ENCODE measurements around the gene SGMS1. TPM values are rescaled to one million over a fixed set of nuclear protein-coding genes. Genes with fewer than 3 reads are reported as not detected.

Gene SGMS1
- total RNA-seq, 5 donors from 2014 or later (not counting 1 experiment from before 2014, with no cell fraction given): 28.4 to 39.7 (median 32.6) TPM

GRCh38 chr10:50385624-50386023 lies 238.1 kb downstream of the SGMS1 start:
- ATAC-seq (replicated peaks in 1 of 4) (no peak), DNase-seq (no peak)
- ChIA-PET CTCF (interaction anchor here in 1 of 2 donors (0.9 kb wide), 1 partner anchor 34 kb away, joined by 4 read pairs; no protein-coding TSS in a partner anchor), POLR2A (no interaction called here)
- Histone ChIP-seq H3K36me3 (ENCODE audit: control insufficient read depth in 2 of 2, extremely low read depth in 1 of 2, insufficient read depth in 1 of 2, low read length in 1 of 2) (no peaks in the 10 kb centered on the region), H3K9me3 (no peaks in the 10 kb centered on the region), H3K4me3 (ENCODE audit: control insufficient read depth in 1 of 2, extremely low read depth in 1 of 2, low read length in 1 of 2) (no peak overlapping the region), H3K27ac (ENCODE audit: low read length) (no peak overlapping the region), H3K4me1 (ENCODE audit: control insufficient read depth in 1 of 2, extremely low read depth in 1 of 2, insufficient read depth in 2 of 2, low read length in 2 of 2) (no peaks in the 10 kb centered on the region), H3K27me3 (replicated peaks in 1 of 2; ENCODE audit: control insufficient read depth in 2 of 2, extremely low read depth in 1 of 2, insufficient read depth in 2 of 2, low read length in 1 of 2) (no peaks in the 10 kb centered on the region)
- WGBS (ENCODE audit: insufficient coverage): no CpG with 5 or more reads among the region's 2 CpGs
- Mint-ChIP-seq H3K4me3 (no peak overlapping the region), H3K27ac (no peak overlapping the region), H3K9me3 (no peaks in the 10 kb centered on the region), H3K36me3 (peaks cover 16% of the 10 kb centered on the region), H3K4me1 (peaks cover 24 to 43% (median 25%) of the 10 kb centered on the region in 3 donors), H3K27me3 (no peaks in the 10 kb centered on the region)

GRCh38 chr10:50384898-50385297 lies 238.9 kb downstream of the SGMS1 start:
- POLR2A ChIA-PET: no interaction called here
- no CpG with 5 or more reads among the region's 2 CpGs for WGBS (ENCODE audit: insufficient coverage)

GRCh38 chr10:50384238-50384637 lies 239.5 kb downstream of the SGMS1 start:
- ATAC-seq (replicated peaks in 1 of 4): no peak
- no peak overlapping the region for H3K27ac Mint-ChIP-seq
- H3K27me3 Mint-ChIP-seq: no peaks in the 10 kb centered on the region
- Histone ChIP-seq H3K4me1 (ENCODE audit: control insufficient read depth in 1 of 2, extremely low read depth in 1 of 2, insufficient read depth in 2 of 2, low read length in 2 of 2) (peaks cover 0 to 2% of the 10 kb centered on the region in 2 experiments), H3K4me3 (ENCODE audit: control insufficient read depth in 1 of 2, extremely low read depth in 1 of 2, low read length in 1 of 2) (no peak overlapping the region), H3K27me3 (replicated peaks in 1 of 2; ENCODE audit: control insufficient read depth in 2 of 2, extremely low read depth in 1 of 2, insufficient read depth in 2 of 2, low read length in 1 of 2) (no peaks in the 10 kb centered on the region), H3K9me3 (no peaks in the 10 kb centered on the region), H3K27ac (ENCODE audit: low read length) (no peak overlapping the region), H3K36me3 (ENCODE audit: control insufficient read depth in 2 of 2, extremely low read depth in 1 of 2, insufficient read depth in 1 of 2, low read length in 1 of 2) (no peaks in the 10 kb centered on the region)
- no peak overlapping the region for H3K4me3 Mint-ChIP-seq
- peaks cover 24 to 49% (median 31%) of the 10 kb centered on the region in 3 donors for H3K4me1 Mint-ChIP-seq
- DNase-seq: no peak
- ChIA-PET POLR2A (no interaction called here), CTCF (no interaction called here)
- peaks cover 18% of the 10 kb centered on the region for H3K36me3 Mint-ChIP-seq
- H3K9me3 Mint-ChIP-seq: no peaks in the 10 kb centered on the region

More at GRCh38 chr10:50384898-50385297, 238.9 kb downstream of the SGMS1 start:
- Histone ChIP-seq H3K9me3 (no peaks in the 10 kb centered on the region), H3K36me3 (ENCODE audit: control insufficient read depth in 2 of 2, extremely low read depth in 1 of 2, insufficient read depth in 1 of 2, low read length in 1 of 2) (no peaks in the 10 kb centered on the region), H3K4me1 (ENCODE audit: control insufficient read depth in 1 of 2, extremely low read depth in 1 of 2, insufficient read depth in 2 of 2, low read length in 2 of 2) (peaks cover 0 to 2% of the 10 kb centered on the region in 2 experiments), H3K27ac (ENCODE audit: low read length) (no peak overlapping the region), H3K4me3 (ENCODE audit: control insufficient read depth in 1 of 2, extremely low read depth in 1 of 2, low read length in 1 of 2) (no peak overlapping the region), H3K27me3 (replicated peaks in 1 of 2; ENCODE audit: control insufficient read depth in 2 of 2, extremely low read depth in 1 of 2, insufficient read depth in 2 of 2, low read length in 1 of 2) (no peaks in the 10 kb centered on the region)
- Mint-ChIP-seq H3K4me3 (no peak overlapping the region), H3K27me3 (no peaks in the 10 kb centered on the region), H3K9me3 (no peaks in the 10 kb centered on the region), H3K4me1 (peaks cover 24 to 47% (median 28%) of the 10 kb centered on the region in 3 donors), H3K36me3 (peaks cover 18% of the 10 kb centered on the region), H3K27ac (no peak overlapping the region)
- CTCF ChIA-PET: no interaction called here
- no peak for DNase-seq
- no peak for ATAC-seq (replicated peaks in 1 of 4)

- peaks cover 22% of the 10 kb centered on the region for H3K36me3 Mint-ChIP-seq
- H3K27me3 Mint-ChIP-seq: no peaks in the 10 kb centered on the region
- POLR2A ChIA-PET: interaction anchor here in 1 of 2 donors (0.7 kb wide), 1 partner anchor 237 kb away, joined by 4 read pairs; no protein-coding TSS in a partner anchor
- H3K27ac Mint-ChIP-seq: no peak overlapping the region
- ATAC-seq (replicated peaks in 1 of 4) (no peak), DNase-seq (no peak)
- Histone ChIP-seq H3K9me3 (no peaks in the 10 kb centered on the region), H3K4me3 (ENCODE audit: control insufficient read depth in 1 of 2, extremely low read depth in 1 of 2, low read length in 1 of 2) (no peak overlapping the region), H3K27me3 (replicated peaks in 1 of 2; ENCODE audit: control insufficient read depth in 2 of 2, extremely low read depth in 1 of 2, insufficient read depth in 2 of 2, low read length in 1 of 2) (no peaks in the 10 kb centered on the region), H3K4me1 (ENCODE audit: control insufficient read depth in 1 of 2, extremely low read depth in 1 of 2, insufficient read depth in 2 of 2, low read length in 2 of 2) (peaks cover 0 to 2% of the 10 kb centered on the region in 2 experiments), H3K36me3 (ENCODE audit: control insufficient read depth in 2 of 2, extremely low read depth in 1 of 2, insufficient read depth in 1 of 2, low read length in 1 of 2) (no peaks in the 10 kb centered on the region), H3K27ac (ENCODE audit: low read length) (no peak overlapping the region)
- peaks cover 0 to 5% (median 4%) of the 10 kb centered on the region in 3 donors for H3K9me3 Mint-ChIP-seq
- CTCF ChIA-PET: interaction anchor here (0.6 to 1.0 kb wide), 3 partner anchors 15 to 22 kb away, joined by 3 to 4 read pairs (median 3); no protein-coding TSS in a partner anchor
- 100% methylated on average over 1 of the region's 4 CpGs for WGBS (ENCODE audit: insufficient coverage)
- H3K4me1 Mint-ChIP-seq: peaks cover 28 to 49% (median 29%) of the 10 kb centered on the region in 3 donors
- no peak overlapping the region for H3K4me3 Mint-ChIP-seq
Measured at GRCh38 chr10:50382576-50383023, 241.2 kb downstream of the SGMS1 start.

GRCh38 chr10:50381642-50382041 lies 242.1 kb downstream of the SGMS1 start:
- H3K36me3 ChIP-seq (ENCODE audit: control insufficient read depth in 2 of 2, extremely low read depth in 1 of 2, insufficient read depth in 1 of 2, low read length in 1 of 2): no peaks in the 10 kb centered on the region
- Mint-ChIP-seq H3K9me3 (peaks cover 0 to 9% (median 5%) of the 10 kb centered on the region in 3 donors), H3K36me3 (peaks cover 27% of the 10 kb centered on the region), H3K4me1 (peaks cover 26 to 42% (median 31%) of the 10 kb centered on the region in 3 donors), H3K27me3 (no peaks in the 10 kb centered on the region), H3K27ac (no peak overlapping the region), H3K4me3 (no peak overlapping the region)
- ChIA-PET CTCF (interaction anchor here (0.6 to 1.0 kb wide), 3 partner anchors 14 to 22 kb away, joined by 3 to 4 read pairs (median 3); no protein-coding TSS in a partner anchor), POLR2A (no interaction called here)
- DNase-seq (no peak), ATAC-seq (replicated peaks in 1 of 4) (no peak)
- H3K27me3 ChIP-seq (replicated peaks in 1 of 2; ENCODE audit: control insufficient read depth in 2 of 2, extremely low read depth in 1 of 2, insufficient read depth in 2 of 2, low read length in 1 of 2): no peaks in the 10 kb centered on the region
- WGBS (ENCODE audit: insufficient coverage): 83% methylated on average over 2 of the region's 3 CpGs
- no peaks in the 10 kb centered on the region for H3K9me3 ChIP-seq
- H3K4me1 ChIP-seq (ENCODE audit: control insufficient read depth in 1 of 2, extremely low read depth in 1 of 2, insufficient read depth in 2 of 2, low read length in 2 of 2): peaks cover 0 to 2% of the 10 kb centered on the region in 2 experiments
- no peak overlapping the region for H3K4me3 ChIP-seq (ENCODE audit: control insufficient read depth in 1 of 2, extremely low read depth in 1 of 2, low read length in 1 of 2)
- no peak overlapping the region for H3K27ac ChIP-seq (ENCODE audit: low read length)

GRCh38 chr10:50379616-50380015 lies 244.1 kb downstream of the SGMS1 start:
- H3K36me3 ChIP-seq (ENCODE audit: control insufficient read depth in 2 of 2, extremely low read depth in 1 of 2, insufficient read depth in 1 of 2, low read length in 1 of 2): no peaks in the 10 kb centered on the region
- no peak overlapping the region for H3K27ac Mint-ChIP-seq
- H3K4me1 Mint-ChIP-seq: peaks cover 19 to 30% (median 28%) of the 10 kb centered on the region in 3 donors
- ChIA-PET POLR2A (no interaction called here), CTCF (no interaction called here)
- no peak overlapping the region for H3K4me3 Mint-ChIP-seq
- no peaks in the 10 kb centered on the region for H3K27me3 Mint-ChIP-seq
- peaks cover 24% of the 10 kb centered on the region for H3K36me3 Mint-ChIP-seq
- H3K27me3 ChIP-seq (replicated peaks in 1 of 2; ENCODE audit: control insufficient read depth in 2 of 2, extremely low read depth in 1 of 2, insufficient read depth in 2 of 2, low read length in 1 of 2): no peaks in the 10 kb centered on the region
- peaks cover 2 to 4% of the 10 kb centered on the region in 2 experiments for H3K4me1 ChIP-seq (ENCODE audit: control insufficient read depth in 1 of 2, extremely low read depth in 1 of 2, insufficient read depth in 2 of 2, low read length in 2 of 2)
- DNase-seq: no peak
- ATAC-seq (replicated peaks in 1 of 4): no peak
- H3K9me3 ChIP-seq: no peaks in the 10 kb centered on the region
- H3K4me3 ChIP-seq (ENCODE audit: control insufficient read depth in 1 of 2, extremely low read depth in 1 of 2, low read length in 1 of 2): no peak overlapping the region
- no peak overlapping the region for H3K27ac ChIP-seq (ENCODE audit: low read length)
- 81% methylated on average over 2 of the region's 2 CpGs for WGBS (ENCODE audit: insufficient coverage)
- peaks cover 0 to 9% (median 5%) of the 10 kb centered on the region in 3 donors for H3K9me3 Mint-ChIP-seq
